Fibroblast of lung (primary cell): ENCODE results near the gene UBE2V1. TPM values are rescaled to one million over a fixed set of nuclear protein-coding genes. Genes with fewer than 3 reads are reported as not detected.

Experiments
- DNase-seq, 2 donors: peaks; one replicate each; pipeline versions ENCODE4 v3.0.0 to v3.0.0-alpha.2; 2010; ENCODE audit warnings: low read depth in 2 of 2
- H2AFZ ChIP-seq: 2 replicates; pipeline ENCODE4 v1.5.1; 2012; ENCODE audit warnings: low read length, control low read depth, inconsistent platforms
- H3K27ac ChIP-seq: 2 replicates; pipeline ENCODE4 v1.5.1; 2011; ENCODE audit warnings: low read length, control low read depth; ENCODE audit not compliant: insufficient read depth
- H3K27me3 ChIP-seq: 2 replicates; pipeline ENCODE4 v1.5.1; 2011; ENCODE audit warnings: mild to moderate bottlenecking, low read length; ENCODE audit not compliant: control insufficient read depth, insufficient read depth
- H3K36me3 ChIP-seq: 2 replicates; pipeline ENCODE4 v1.5.1; 2011; ENCODE audit warnings: low read length; ENCODE audit not compliant: control insufficient read depth, insufficient read depth
- H3K4me1 ChIP-seq: 2 replicates; pipeline ENCODE4 v1.5.1; 2011; ENCODE audit warnings: low read length; ENCODE audit not compliant: control insufficient read depth, insufficient read depth; ENCODE audit errors: extremely low read depth
- H3K4me2 ChIP-seq: 2 replicates; pipeline ENCODE4 v1.5.1; 2011; ENCODE audit warnings: low read length, control low read depth; ENCODE audit not compliant: insufficient read depth; ENCODE audit errors: extremely low read depth
- H3K4me3 ChIP-seq, 4 experiments: fragments of 200-600 bp in 1 of 4; sonication (generic) in 1 of 4; replicated peaks in 1 of 4; 2 replicates each; pipeline ENCODE4 v1.5.1; 2011 to 2016; ENCODE audit warnings: low read length in 4 of 4, low read depth in 3 of 4, mild to moderate bottlenecking in 3 of 4, control low read depth in 2 of 4, inconsistent platforms in 1 of 4, mixed read lengths in 1 of 4; ENCODE audit not compliant: insufficient read depth in 1 of 4; ENCODE audit errors: control extremely low read depth in 1 of 4
- H3K79me2 ChIP-seq: 2 replicates; pipeline ENCODE4 v1.5.1; 2012; ENCODE audit warnings: mild to moderate bottlenecking, low read length, inconsistent platforms; ENCODE audit not compliant: control insufficient read depth, insufficient read depth
- H3K9ac ChIP-seq: 2 replicates; pipeline ENCODE4 v1.5.1; 2011; ENCODE audit warnings: mild to moderate bottlenecking, low read length, control low read depth; ENCODE audit not compliant: insufficient read depth
- H3K9me3 ChIP-seq: 2 replicates; pipeline ENCODE4 v1.5.1; 2012; ENCODE audit warnings: low read depth, low read length; ENCODE audit not compliant: control insufficient read depth, insufficient read depth
- H4K20me1 ChIP-seq: 2 replicates; pipeline ENCODE4 v1.5.1; 2011; ENCODE audit warnings: low read length; ENCODE audit not compliant: control insufficient read depth, insufficient read depth; ENCODE audit errors: extremely low read depth
- CTCF ChIP-seq, 2 donors: IDR thresholded peaks in 1 of 2; conservative IDR thresholded peaks in 1 of 2; 1 replicate in 1 of 2; 2 replicates in 1 of 2; pipeline ENCODE4 v1.5.1; 2011 to 2012; ENCODE audit warnings: low read length in 2 of 2, control low read depth in 1 of 2, inconsistent platforms in 1 of 2, low read depth in 1 of 2, mild to moderate bottlenecking in 1 of 2
- EZH2 ChIP-seq: IDR thresholded peaks from 2 replicates; pipeline ENCODE4 v1.5.1; 2012; ENCODE audit warnings: low read length, control low read depth, mild to moderate bottlenecking; ENCODE audit errors: missing control alignments
- polyA plus RNA-seq, 2 donors: library from polyadenylated mRNA; depleted of rRNA in 1 of 2; stranded (reverse) in 1 of 2; unstranded in 1 of 2; fragments of >200 nt; gene quantifications; 2 replicates each; pipeline ENCODE4 v1.2.1, GENCODE V29; 2011 to 2012; ENCODE audit warnings: missing spikeins in 1 of 2
- total RNA-seq: library from RNA; depleted of rRNA; stranded (reverse); fragments of >200 nt; gene quantifications from 2 replicates; pipeline ENCODE4 v1.2.1, GENCODE V29; 2014

UBE2V1 gene
- total and polyA plus RNA-seq, 2 donors (not counting 1 experiment from before 2014, with no cell fraction given): 31.7 to 193 TPM

- no peak overlapping the region for H3K4me3 ChIP-seq
Observed at GRCh38 chr20:50037123-50037522, 75.8 kb downstream of the UBE2V1 start.

GRCh38 chr20:50036703-50037102 is 76.2 kb downstream of the UBE2V1 start:
- DNase-seq: no peak
- H3K36me3 ChIP-seq: no peaks in the 10 kb centered on the region
- no peaks in the 10 kb centered on the region for H3K9me3 ChIP-seq
- no peak overlapping the region for H2AFZ ChIP-seq
- no peak for TF ChIP-seq CTCF (conservative IDR thresholded peaks at IDR 0.05 in 1 of 2, IDR thresholded peaks at IDR 0.05 in 1 of 2; ENCODE audit: low read depth in 1 of 2, low read length in 2 of 2)
- no peak for TF ChIP-seq EZH2
- H4K20me1 ChIP-seq: no peaks in the 10 kb centered on the region
- H3K27ac ChIP-seq: no peak overlapping the region
- peaks cover 7% of the 10 kb centered on the region for H3K4me1 ChIP-seq
- no peak overlapping the region for H3K4me2 ChIP-seq
- H3K9ac ChIP-seq: no peak overlapping the region
- H3K79me2 ChIP-seq: no peaks in the 10 kb centered on the region
- no peak overlapping the region for H3K4me3 ChIP-seq
- peaks cover 2% of the 10 kb centered on the region for H3K27me3 ChIP-seq

More at GRCh38 chr20:50037123-50037522, 75.8 kb downstream of the UBE2V1 start:
- TF ChIP-seq EZH2: no peak
- no peak for TF ChIP-seq CTCF (conservative IDR thresholded peaks at IDR 0.05 in 1 of 2, IDR thresholded peaks at IDR 0.05 in 1 of 2; ENCODE audit: low read depth in 1 of 2, low read length in 2 of 2)
- Histone ChIP-seq H3K4me2 (no peak overlapping the region), H3K9ac (no peak overlapping the region), H3K79me2 (no peaks in the 10 kb centered on the region), H3K27ac (no peak overlapping the region), H3K27me3 (peaks cover 2% of the 10 kb centered on the region), H4K20me1 (no peaks in the 10 kb centered on the region), H3K36me3 (no peaks in the 10 kb centered on the region), H3K4me1 (peaks cover 7% of the 10 kb centered on the region), H2AFZ (no peak overlapping the region), H3K9me3 (no peaks in the 10 kb centered on the region)
- no peak for DNase-seq

- TF ChIP-seq EZH2: no peak
- H3K4me3 ChIP-seq: no peak overlapping the region
- H4K20me1 ChIP-seq: no peaks in the 10 kb centered on the region
- no peaks in the 10 kb centered on the region for H3K36me3 ChIP-seq
- H3K79me2 ChIP-seq: no peaks in the 10 kb centered on the region
- no peaks in the 10 kb centered on the region for H3K9me3 ChIP-seq
- H3K4me1 ChIP-seq: peaks cover 16% of the 10 kb centered on the region
- peak in 1 of 2 donors; percentile 73 for DNase-seq
- no peak overlapping the region for H3K4me2 ChIP-seq
- peaks cover 2% of the 10 kb centered on the region for H3K27me3 ChIP-seq
- H3K27ac ChIP-seq: peak overlapping the region; percentile 39
- H3K9ac ChIP-seq: no peak overlapping the region
- no peak overlapping the region for H2AFZ ChIP-seq
Observed at GRCh38 chr20:50034567-50035180, 78.3 kb downstream of the UBE2V1 start.
